SU-DHL-6 (cell line): ENCODE data around the gene CHMP2B.
"Not testable (repeated sequence)": the region's sequence is repeated elsewhere in the genome, so short reads cannot be mapped to it uniquely, and the experiment has no call there.

Source experiments
- CTCF ChIP-seq: fragments of 200-600 bp; sonication (generic); IDR thresholded peaks from one replicate; pipeline ENCODE4 v1.5.1; 2017; ENCODE audit warnings: antibody characterized with exemption, mild to moderate bottlenecking, low read length, moderate library complexity; ENCODE audit not compliant: insufficient read depth, poor library complexity, severe bottlenecking
- EZH2phosphoT487 ChIP-seq: fragments of 200-600 bp; sonication (generic), shearing (Covaris generic); conservative IDR thresholded peaks from 2 replicates; pipeline ENCODE4 v1.6.1; 2018; ENCODE audit warnings: mild to moderate bottlenecking, antibody characterized with exemption, low read length, moderate library complexity, mixed read lengths

GRCh38 chr3:87248231-87248630 is 21.1 kb downstream of the CHMP2B start:
- TF ChIP-seq CTCF, EZH2phosphoT487: not testable (repeated sequence)
